ENCODE results near the gene NR1D2. TPM values are rescaled to one million over a fixed set of nuclear protein-coding genes. Genes with fewer than 3 reads are reported as not detected.

The NR1D2 gene
- total and polyA plus RNA-seq, 2 of the 13 experiments (the other 11 are each of a cell fraction or from before 2014, with no cell fraction given) = 5.3 to 8.1 TPM

- no peak overlapping the region for H3K4me3 ChIP-seq (replicated peaks in 1 of 3; ENCODE audit: insufficient read depth in 1 of 3, low read depth in 2 of 3, low read length in 3 of 3)
- no peak overlapping the region for H3K9ac ChIP-seq (ENCODE audit: insufficient read depth, low read depth, low read length)
- in situ Hi-C loops (cut with HindIII; ENCODE audit: extremely low pct_ligation_motif_present, low pct_unique_long_range_greater_than_20kb) (no loop called here), intact Hi-C loops (cut with micrococcal nuclease; ENCODE audit: unreplicated experiment) (no loop called here)
- no peak for FAIRE-seq
- BruUV-seq (replicated peaks) = no TSS peak
- no peaks in the 10 kb centered on the region for H4K20me1 ChIP-seq (ENCODE audit: insufficient read depth, low read length)
- H3K4me1 ChIP-seq (ENCODE audit: insufficient read depth, low read length) = no peaks in the 10 kb centered on the region; the same call in 1 of the 2 replicates
- no peak overlapping the region for H3K27ac ChIP-seq (ENCODE audit: extremely low read length, insufficient read depth, low read length)
- H3K36me3 ChIP-seq (replicated peaks in 1 of 2; ENCODE audit: control insufficient read depth in 1 of 2, insufficient read depth in 2 of 2, low read length in 2 of 2) = peaks cover 3 to 7% of the 10 kb centered on the region in 2 experiments; a peak in 2 of 5 replicates
- no peaks in the 10 kb centered on the region for H3K79me2 ChIP-seq (ENCODE audit: insufficient read depth, low read length)
- DNase-seq (ENCODE audit: low spot score) = no peak
- TF ChIP-seq AGO2 (optimal IDR thresholded peaks at IDR 0.05; ENCODE audit: low read depth, low read length) (peak; percentile 70), POLR2G (IDR thresholded peaks at IDR 0.05; ENCODE audit: low read depth, low read length) (peak; percentile 34; the same call in 1 of the 2 replicates), ZNF883 (CRISPR knock-in tag; IDR thresholded peaks at IDR 0.05; ENCODE audit: not compliant biosample characterization) (no peak), ZNF616 (CRISPR knock-in tag; IDR thresholded peaks at IDR 0.05; ENCODE audit: low read depth) (0 out of 2 replicates have a peak, but pooled peaks have one; percentile 43)
- ATAC-seq = peak; percentile 15; the same call in 2 of the 3 replicates
- POLR2A ChIA-PET = interaction anchor here (1.0 kb wide), 1 partner anchor 35 kb away, joined by 3 read pairs; no protein-coding TSS in a partner anchor
- H3K4me2 ChIP-seq (ENCODE audit: low read depth, low read length) = no peak overlapping the region
- H3K9me3 ChIP-seq (ENCODE audit: low read length) = no peaks in the 10 kb centered on the region
- H3K27me3 ChIP-seq (ENCODE audit: control insufficient read depth in 1 of 2, insufficient read depth in 2 of 2, low read length in 2 of 2) = no peaks in the 10 kb centered on the region; a peak in 1 of 5 replicates
- CTCF ChIA-PET (ENCODE audit: low intra/inter-chr PET ratio, low total read pairs) = no interaction called here
- WGBS (ENCODE audit: low lambda C conversion rate) = 91% methylated on average over 5 of the region's 7 CpGs
- no peak overlapping the region for H2AFZ ChIP-seq (ENCODE audit: low read length)
Observed at GRCh38 chr3:23981136-23981535, 36.0 kb downstream of the NR1D2 start.

- Histone ChIP-seq H3K4me1 (ENCODE audit: insufficient read depth, low read length) (no peaks in the 10 kb centered on the region; the same call in 1 of the 2 replicates), H3K36me3 (replicated peaks in 1 of 2; ENCODE audit: control insufficient read depth in 1 of 2, insufficient read depth in 2 of 2, low read length in 2 of 2) (peaks cover 0 to 7% of the 10 kb centered on the region in 2 experiments; a peak in 1 of 5 replicates), H3K9me3 (ENCODE audit: low read length) (no peaks in the 10 kb centered on the region), H3K27me3 (ENCODE audit: control insufficient read depth in 1 of 2, insufficient read depth in 2 of 2, low read length in 2 of 2) (no peaks in the 10 kb centered on the region; a peak in 1 of 5 replicates), H3K27ac (ENCODE audit: extremely low read length, insufficient read depth, low read length) (no peak overlapping the region), H4K20me1 (ENCODE audit: insufficient read depth, low read length) (no peaks in the 10 kb centered on the region), H3K79me2 (ENCODE audit: insufficient read depth, low read length) (no peaks in the 10 kb centered on the region), H2AFZ (ENCODE audit: low read length) (no peak overlapping the region), H3K9ac (ENCODE audit: insufficient read depth, low read depth, low read length) (no peak overlapping the region), H3K4me3 (replicated peaks in 1 of 3; ENCODE audit: insufficient read depth in 1 of 3, low read depth in 2 of 3, low read length in 3 of 3) (no peak overlapping the region), H3K4me2 (ENCODE audit: low read depth, low read length) (no peak overlapping the region)
- no CpG with 5 or more reads among the region's 5 CpGs for WGBS (ENCODE audit: low lambda C conversion rate)
- DNase-seq (ENCODE audit: low spot score) (no peak), ATAC-seq (peak; percentile 79), FAIRE-seq (no peak)
- intact Hi-C loops (cut with micrococcal nuclease; ENCODE audit: unreplicated experiment) = no loop called here
- POLR2A ChIA-PET = no interaction called here
- CTCF ChIA-PET (ENCODE audit: low intra/inter-chr PET ratio, low total read pairs) = no interaction called here
- no TSS peak for BruUV-seq (replicated peaks)
- in situ Hi-C loops (cut with HindIII; ENCODE audit: extremely low pct_ligation_motif_present, low pct_unique_long_range_greater_than_20kb) = no loop called here
- no peak for TF ChIP-seq KLF6 (CRISPR knock-in tag; IDR thresholded peaks at IDR 0.05)
- TF ChIP-seq ZNF781 (CRISPR knock-in tag; IDR thresholded peaks at IDR 0.05; ENCODE audit: borderline replicate concordance, not compliant biosample characterization) = no peak
- no peak for TF ChIP-seq ZNF629 (CRISPR knock-in tag; conservative IDR thresholded peaks at IDR 0.05)
- no peak for TF ChIP-seq EHMT2 (IDR thresholded peaks at IDR 0.05; ENCODE audit: borderline replicate concordance, low read depth, low read length)
- TF ChIP-seq ZNF776 (CRISPR knock-in tag; IDR thresholded peaks at IDR 0.05) = no peak
- no peak for TF ChIP-seq ZNF18 (CRISPR knock-in tag; IDR thresholded peaks at IDR 0.05; ENCODE audit: insufficient replicate concordance)
- TF ChIP-seq REXO4 (CRISPR knock-in tag; IDR thresholded peaks at IDR 0.05; ENCODE audit: borderline replicate concordance) = no peak
- TF ChIP-seq ZNF24 (IDR thresholded peaks at IDR 0.05) = no peak
- TF ChIP-seq MEIS2 (CRISPR knock-in tag; IDR thresholded peaks at IDR 0.05) = no peak
- TF ChIP-seq SIX1 (CRISPR knock-in tag; IDR thresholded peaks at IDR 0.05; ENCODE audit: borderline replicate concordance) = no peak
- TF ChIP-seq JUN (CRISPR knock-in tag; IDR thresholded peaks at IDR 0.05) = no peak
- TF ChIP-seq ZFP41 (CRISPR knock-in tag; IDR thresholded peaks at IDR 0.05; ENCODE audit: borderline replicate concordance) = no peak
- TF ChIP-seq CREBL2 (CRISPR knock-in tag; IDR thresholded peaks at IDR 0.05; ENCODE audit: borderline replicate concordance) = no peak
- no peak for TF ChIP-seq ZNF160 (CRISPR knock-in tag; IDR thresholded peaks at IDR 0.05)
- TF ChIP-seq ERF (CRISPR knock-in tag; IDR thresholded peaks at IDR 0.05) = no peak
Observed at GRCh38 chr3:23981955-23982354, 36.9 kb downstream of the NR1D2 start.

All from HepG2 (cell line).